ENCODE results near the gene TIMP4. TPM values are rescaled to one million over a fixed set of nuclear protein-coding genes. Genes with fewer than 3 reads are reported as not detected.

The TIMP4 gene
- total RNA-seq, 1 donor: 12.3 TPM

- TF ChIP-seq, protein P1, sequence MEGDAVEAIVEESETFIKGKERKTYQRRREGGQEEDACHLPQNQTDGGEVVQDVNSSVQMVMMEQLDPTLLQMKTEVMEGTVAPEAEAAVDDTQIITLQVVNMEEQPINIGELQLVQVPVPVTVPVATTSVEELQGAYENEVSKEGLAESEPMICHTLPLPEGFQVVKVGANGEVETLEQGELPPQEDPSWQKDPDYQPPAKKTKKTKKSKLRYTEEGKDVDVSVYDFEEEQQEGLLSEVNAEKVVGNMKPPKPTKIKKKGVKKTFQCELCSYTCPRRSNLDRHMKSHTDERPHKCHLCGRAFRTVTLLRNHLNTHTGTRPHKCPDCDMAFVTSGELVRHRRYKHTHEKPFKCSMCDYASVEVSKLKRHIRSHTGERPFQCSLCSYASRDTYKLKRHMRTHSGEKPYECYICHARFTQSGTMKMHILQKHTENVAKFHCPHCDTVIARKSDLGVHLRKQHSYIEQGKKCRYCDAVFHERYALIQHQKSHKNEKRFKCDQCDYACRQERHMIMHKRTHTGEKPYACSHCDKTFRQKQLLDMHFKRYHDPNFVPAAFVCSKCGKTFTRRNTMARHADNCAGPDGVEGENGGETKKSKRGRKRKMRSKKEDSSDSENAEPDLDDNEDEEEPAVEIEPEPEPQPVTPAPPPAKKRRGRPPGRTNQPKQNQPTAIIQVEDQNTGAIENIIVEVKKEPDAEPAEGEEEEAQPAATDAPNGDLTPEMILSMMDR (IDR thresholded peaks at IDR 0.05; ENCODE audit: insufficient read depth, low read length): no peak
- no peak overlapping the region for H3K4me3 ChIP-seq (ENCODE audit: low read depth, low read length)
- DNase-seq (ENCODE audit: low read depth): no peak
These were observed 28.0 kb upstream of the TIMP4 start for GRCh38 chr3:12186515-12187286.

GRCh38 chr3:12186046-12186445, 27.3 kb upstream of the TIMP4 start:
- TF ChIP-seq, protein P1 (IDR thresholded peaks at IDR 0.05; ENCODE audit: insufficient read depth, low read length): no peak
- DNase-seq (ENCODE audit: low read depth): no peak
- no peak overlapping the region for H3K4me3 ChIP-seq (ENCODE audit: low read depth, low read length)

- no peak overlapping the region for H3K4me3 ChIP-seq (ENCODE audit: low read depth, low read length)
- DNase-seq (ENCODE audit: low read depth): no peak
- TF ChIP-seq, protein P1 (IDR thresholded peaks at IDR 0.05; ENCODE audit: insufficient read depth, low read length): no peak
These were observed 26.5 kb upstream of the TIMP4 start for GRCh38 chr3:12185172-12185710.

DNA sequence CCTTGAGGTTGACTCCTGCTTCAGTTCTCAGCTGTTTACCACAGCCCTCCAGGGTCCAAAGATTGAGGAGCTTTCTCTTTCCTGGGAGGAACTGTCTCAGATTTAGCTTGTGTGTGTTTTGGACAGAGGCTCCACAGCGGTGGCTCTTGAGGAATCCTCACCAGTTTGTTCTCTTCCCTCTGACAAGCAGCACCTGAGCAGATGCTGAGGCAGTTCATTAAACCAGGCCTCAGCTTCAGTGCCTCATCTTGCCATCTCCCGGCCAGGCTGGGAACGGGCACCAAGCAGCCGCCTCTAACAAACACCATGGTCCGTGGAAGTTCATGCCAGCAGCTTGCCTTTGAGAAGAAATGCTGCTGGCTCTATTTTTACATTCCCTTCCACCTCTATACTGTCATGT, 25.8 kb upstream of the TIMP4 start:
- TF ChIP-seq, protein P1 (IDR thresholded peaks at IDR 0.05; ENCODE audit: insufficient read depth, low read length): no peak
- no peak for DNase-seq (ENCODE audit: low read depth)

GRCh38 chr3:12182687-12183441, 24.2 kb upstream of the TIMP4 start:
- no peak for DNase-seq (ENCODE audit: low read depth)
- no peak overlapping the region for H3K4me3 ChIP-seq (ENCODE audit: low read depth, low read length)
- TF ChIP-seq, protein P1 (IDR thresholded peaks at IDR 0.05; ENCODE audit: insufficient read depth, low read length): no peak

More for the DNA sequence above, 25.8 kb upstream of the TIMP4 start:
- no peak overlapping the region for H3K4me3 ChIP-seq (ENCODE audit: low read depth, low read length)

DNA sequence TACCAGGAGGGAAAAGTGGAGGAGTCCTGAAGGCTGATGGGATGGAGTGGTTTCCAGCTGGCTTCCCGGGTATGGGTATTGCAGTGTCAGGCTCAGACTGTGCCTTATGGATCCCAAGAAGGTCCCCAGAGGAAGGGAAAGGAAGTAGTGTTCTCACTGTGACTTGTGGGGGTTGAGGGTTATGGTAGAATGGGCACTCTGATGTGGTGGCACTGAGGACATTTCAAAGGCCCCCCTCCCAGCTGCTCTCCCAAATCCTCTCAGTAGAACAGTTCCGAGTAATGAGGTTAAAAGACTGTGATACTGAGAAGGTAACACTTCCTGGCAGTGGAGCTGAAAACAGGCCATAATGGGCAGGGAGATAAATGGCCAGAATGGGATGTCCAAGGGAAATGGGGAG, 23.1 kb upstream of the TIMP4 start:
- no peak for DNase-seq (ENCODE audit: low read depth)
- TF ChIP-seq, protein P1 (IDR thresholded peaks at IDR 0.05; ENCODE audit: insufficient read depth, low read length): no peak
- no peak overlapping the region for H3K4me3 ChIP-seq (ENCODE audit: low read depth, low read length)

All from fibroblast of the aortic adventitia (primary cell).